HCT116 (cell line): Measurements from ENCODE around the gene MCL1. TPM values are rescaled to one million over a fixed set of nuclear protein-coding genes. Genes with fewer than 3 reads are reported as not detected.

Source experiments
- ATAC-seq: fragments of 200-7000 bp; cut with Tn5 transposase; 2 replicates; pipeline ENCODE4 v1.9.1; 2020; ENCODE audit warnings: mild to moderate bottlenecking, moderate library complexity
- BruUV-seq: library from RNA; stranded (reverse); fragments of 400-500 nt; replicated peaks from 2 replicates; lab custom pipeline; 2021; lab: Mats Ljungman, UMichigan
- CTCF ChIA-PET: fragments of 300-600 bp; sonication (Branson Sonifier 250); formaldehyde crosslinking; loops from one replicate; lab custom pipeline; 2021; ENCODE audit warnings: antibody characterized with exemption; lab: Charles Lee
- POLR2A ChIA-PET: fragments of 300-600, 350-600 bp; sonication (Branson Sonifier 250); formaldehyde crosslinking; loops from one replicate; lab custom pipeline; 2021; ENCODE audit warnings: antibody characterized with exemption; lab: Charles Lee
- RAD21 ChIA-PET, 2 experiments: fragments of 300-600 bp; sonication (Branson Sonifier 250); formaldehyde crosslinking; loops; one replicate each; lab custom pipeline; 2023; ENCODE audit warnings: low total read pairs in 2 of 2; ENCODE audit not compliant: uncharacterized antibody in 2 of 2, unreplicated experiment in 2 of 2, low non-redundant PET in 1 of 2; lab: Charles Lee
- DNase-seq: peaks from one replicate; pipeline ENCODE4 v3.0.0-alpha.2; 2010; ENCODE audit warnings: low read depth, low spot score
- H2AFZ ChIP-seq: fragments of 200-600 bp; shearing (Covaris generic), sonication (generic); 2 replicates; pipeline ENCODE4 v1.6.1; 2017; ENCODE audit warnings: low read depth, mixed run types, mixed read lengths, antibody characterized with exemption, low read length; ENCODE audit not compliant: poor library complexity, severe bottlenecking
- H3K27ac ChIP-seq: 2 replicates; pipeline ENCODE4 v1.5.1; 2012; ENCODE audit warnings: low read depth, low read length
- H3K27me3 ChIP-seq: fragments of 200-600 bp; sonication (generic); 2 replicates; pipeline ENCODE4 v1.6.1; 2016; ENCODE audit warnings: mixed run types, low read length, mixed read lengths; ENCODE audit not compliant: insufficient read depth
- H3K36me3 ChIP-seq, 2 experiments: fragments of 200-500 bp in 1 of 2; fragments of 200-600 bp in 1 of 2; sonication (Bioruptor generic) in 1 of 2; sonication (generic) in 1 of 2; 2 replicates each; pipeline versions ENCODE4 v1.5.1 to v1.6.1; 2014 to 2016; ENCODE audit warnings: low read length in 2 of 2, inconsistent platforms in 1 of 2, mixed read lengths in 1 of 2, mixed run types in 1 of 2; ENCODE audit not compliant: insufficient read depth in 2 of 2, control insufficient read depth in 1 of 2
- H3K4me1 ChIP-seq, 2 experiments: fragments of 200-600 bp in 1 of 2; sonication (generic) in 1 of 2; 2 replicates each; pipeline versions ENCODE4 v1.5.1 to v1.6.1; 2012 to 2017; ENCODE audit warnings: low read length in 2 of 2, inconsistent platforms in 1 of 2, mild to moderate bottlenecking in 1 of 2, mixed read lengths in 1 of 2, mixed run types in 1 of 2, moderate library complexity in 1 of 2; ENCODE audit not compliant: insufficient read depth in 2 of 2, control insufficient read depth in 1 of 2
- H3K4me2 ChIP-seq: fragments of 200-600 bp; sonication (generic); 2 replicates; pipeline ENCODE4 v1.6.1; 2017; ENCODE audit warnings: mixed run types, low read length, mixed read lengths
- H3K4me3 ChIP-seq, 2 experiments: fragments of 200-600 bp in 1 of 2; sonication (generic) in 1 of 2; replicated peaks in 1 of 2; 2 replicates each; pipeline ENCODE4 v1.5.1; 2011 to 2016; ENCODE audit warnings: low read length in 2 of 2, control low read depth in 1 of 2, low read depth in 1 of 2, mild to moderate bottlenecking in 1 of 2, mixed read lengths in 1 of 2, mixed run types in 1 of 2
- H3K79me2 ChIP-seq: fragments of 200-600 bp; sonication (generic); 2 replicates; pipeline ENCODE4 v1.6.1; 2017; ENCODE audit warnings: mild to moderate bottlenecking, mixed run types, low read length, moderate library complexity, mixed read lengths; ENCODE audit not compliant: insufficient read depth
- H3K9ac ChIP-seq: fragments of 200-600 bp; sonication (generic); 2 replicates; pipeline ENCODE4 v1.6.1; 2016; ENCODE audit warnings: low read length, mixed read lengths
- H3K9me2 ChIP-seq: fragments of 200-600 bp; sonication (generic), shearing (Covaris generic); 2 replicates; pipeline ENCODE4 v1.6.1; 2017; ENCODE audit warnings: mixed run types, mild to moderate bottlenecking, moderate library complexity; ENCODE audit not compliant: insufficient read depth
- H3K9me3 ChIP-seq, 2 experiments: fragments of 200-500 bp in 1 of 2; fragments of 200-600 bp in 1 of 2; sonication (Bioruptor generic) in 1 of 2; sonication (generic) in 1 of 2; 2 replicates each; pipeline ENCODE4 v1.6.1; 2014 to 2017; ENCODE audit warnings: low read length in 2 of 2, mixed read lengths in 2 of 2, inconsistent platforms in 1 of 2, low read depth in 1 of 2, mild to moderate bottlenecking in 1 of 2, mixed run types in 1 of 2, moderate library complexity in 1 of 2; ENCODE audit not compliant: control insufficient read depth in 1 of 2, insufficient read depth in 1 of 2
- H4K20me1 ChIP-seq: fragments of 200-600 bp; sonication (generic), shearing (Covaris generic); 2 replicates; pipeline ENCODE4 v1.6.1; 2017; ENCODE audit warnings: mixed run types, mild to moderate bottlenecking, moderate library complexity; ENCODE audit not compliant: insufficient read depth
- CBX3 ChIP-seq: IDR thresholded peaks from 2 replicates; pipeline ENCODE4 v1.6.1; 2012; ENCODE audit warnings: low read depth
- CEBPB ChIP-seq: IDR thresholded peaks from 2 replicates; pipeline ENCODE4 v1.6.1; 2012; ENCODE audit warnings: low read depth
- ELF1 ChIP-seq: IDR thresholded peaks from 2 replicates; pipeline ENCODE4 v1.6.1; 2012; ENCODE audit warnings: low read depth, borderline replicate concordance
- EZH2 ChIP-seq: fragments of 200-600 bp; sonication (generic); IDR thresholded peaks from 2 replicates; pipeline ENCODE4 v1.6.1; 2017; ENCODE audit warnings: antibody characterized with exemption, mixed run types
- EZH2phosphoT487 ChIP-seq: fragments of 200-600 bp; IDR thresholded peaks from 2 replicates; pipeline ENCODE4 v1.6.1; 2018; ENCODE audit warnings: antibody characterized with exemption, borderline replicate concordance
- REST ChIP-seq: IDR thresholded peaks from 2 replicates; pipeline ENCODE4 v1.6.1; 2012; ENCODE audit warnings: low read depth
- SP1 ChIP-seq: IDR thresholded peaks from 2 replicates; pipeline ENCODE4 v1.6.1; 2012; ENCODE audit warnings: low read depth
- SRF ChIP-seq: IDR thresholded peaks from 2 replicates; pipeline ENCODE4 v1.6.1; 2012; ENCODE audit warnings: low read depth
- YY1 ChIP-seq: IDR thresholded peaks from 2 replicates; pipeline ENCODE4 v1.6.1; 2011; ENCODE audit warnings: low read length, low read depth, moderate library complexity, mild to moderate bottlenecking; ENCODE audit not compliant: insufficient replicate concordance; ENCODE audit errors: extremely low read depth
- ZFX ChIP-seq: fragments of 450-650 bp; IDR thresholded peaks from 2 replicates; pipeline ENCODE4 v1.6.1; 2017
- ZNF274 ChIP-seq: fragments of 200-500 bp; sonication (Bioruptor generic); IDR thresholded peaks from 2 replicates; pipeline ENCODE4 v1.6.1; 2014; ENCODE audit warnings: mild to moderate bottlenecking, low read depth, low read length, inconsistent platforms
- intact Hi-C: fragments of 100-400 bp; cut with micrococcal nuclease; formaldehyde crosslinking; loops from 2 replicates; pipeline ENCODE4 v1.10.0; 2022
- total RNA-seq: library from RNA; stranded (reverse); gene quantifications from one replicate; pipeline ENCODE4 v1.2.1, GENCODE V29; 2021; ENCODE audit not compliant: unreplicated experiment
- TF ChIP-seq, protein P1 (sequence below), 3 experiments: fragments of 200-600 bp in 1 of 3; sonication (generic) in 1 of 3; IDR thresholded peaks in 2 of 3; conservative IDR thresholded peaks in 1 of 3; 2 replicates each; pipeline ENCODE4 v1.5.1; 2012 to 2017; ENCODE audit warnings: low read depth in 2 of 3, low read length in 2 of 3, antibody characterized with exemption in 1 of 3, borderline replicate concordance in 1 of 3, control low read depth in 1 of 3, mild to moderate bottlenecking in 1 of 3, mixed read lengths in 1 of 3, mixed run types in 1 of 3, moderate library complexity in 1 of 3; ENCODE audit not compliant: insufficient read depth in 1 of 3
- TF ChIP-seq, protein P2 (sequence below): IDR thresholded peaks from 2 replicates; pipeline ENCODE4 v1.6.1; 2012
- TF ChIP-seq, protein P3 (sequence below): IDR thresholded peaks from 2 replicates; pipeline ENCODE4 v1.6.1; 2012

MCL1 gene
- total RNA-seq, 1 experiment from 2014 or later: 146 TPM

GRCh38 chr1:150567341-150567716 lies 12.1 kb downstream of the MCL1 start:
- H2AFZ ChIP-seq: no peak overlapping the region
- no peaks in the 10 kb centered on the region for H4K20me1 ChIP-seq
- TF ChIP-seq SP1 (no peak), YY1 (no peak), REST (no peak), EZH2 (no peak), ELF1 (no peak), ZFX (no peak), EZH2phosphoT487 (no peak), ZNF274 (no peak), CEBPB (no peak), SRF (no peak), CBX3 (no peak)
- TF ChIP-seq, protein P1, sequence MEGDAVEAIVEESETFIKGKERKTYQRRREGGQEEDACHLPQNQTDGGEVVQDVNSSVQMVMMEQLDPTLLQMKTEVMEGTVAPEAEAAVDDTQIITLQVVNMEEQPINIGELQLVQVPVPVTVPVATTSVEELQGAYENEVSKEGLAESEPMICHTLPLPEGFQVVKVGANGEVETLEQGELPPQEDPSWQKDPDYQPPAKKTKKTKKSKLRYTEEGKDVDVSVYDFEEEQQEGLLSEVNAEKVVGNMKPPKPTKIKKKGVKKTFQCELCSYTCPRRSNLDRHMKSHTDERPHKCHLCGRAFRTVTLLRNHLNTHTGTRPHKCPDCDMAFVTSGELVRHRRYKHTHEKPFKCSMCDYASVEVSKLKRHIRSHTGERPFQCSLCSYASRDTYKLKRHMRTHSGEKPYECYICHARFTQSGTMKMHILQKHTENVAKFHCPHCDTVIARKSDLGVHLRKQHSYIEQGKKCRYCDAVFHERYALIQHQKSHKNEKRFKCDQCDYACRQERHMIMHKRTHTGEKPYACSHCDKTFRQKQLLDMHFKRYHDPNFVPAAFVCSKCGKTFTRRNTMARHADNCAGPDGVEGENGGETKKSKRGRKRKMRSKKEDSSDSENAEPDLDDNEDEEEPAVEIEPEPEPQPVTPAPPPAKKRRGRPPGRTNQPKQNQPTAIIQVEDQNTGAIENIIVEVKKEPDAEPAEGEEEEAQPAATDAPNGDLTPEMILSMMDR (IDR thresholded peaks at IDR 0.05 in 2 of 3, conservative IDR thresholded peaks at IDR 0.05 in 1 of 3; ENCODE audit: borderline replicate concordance in 1 of 3, insufficient read depth in 1 of 3, low read depth in 2 of 3, low read length in 2 of 3): no peak
- TF ChIP-seq, protein P2, sequence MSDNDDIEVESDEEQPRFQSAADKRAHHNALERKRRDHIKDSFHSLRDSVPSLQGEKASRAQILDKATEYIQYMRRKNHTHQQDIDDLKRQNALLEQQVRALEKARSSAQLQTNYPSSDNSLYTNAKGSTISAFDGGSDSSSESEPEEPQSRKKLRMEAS: no peak
- TF ChIP-seq, protein P3, sequence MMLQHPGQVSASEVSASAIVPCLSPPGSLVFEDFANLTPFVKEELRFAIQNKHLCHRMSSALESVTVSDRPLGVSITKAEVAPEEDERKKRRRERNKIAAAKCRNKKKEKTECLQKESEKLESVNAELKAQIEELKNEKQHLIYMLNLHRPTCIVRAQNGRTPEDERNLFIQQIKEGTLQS: no peak
- H3K9me2 ChIP-seq: no peaks in the 10 kb centered on the region
- intact Hi-C loops: loop anchor here (10.0 kb wide), 1 partner anchor 127 kb away; the partner anchor contains the start of gene GOLPH3L
- BruUV-seq: no TSS peak
- H3K79me2 ChIP-seq: peaks cover 38% of the 10 kb centered on the region
- H3K9ac ChIP-seq: no peak overlapping the region
- H3K9me3 ChIP-seq: no peaks in the 10 kb centered on the region
- CTCF ChIA-PET: no interaction called here
- DNase-seq (no peak), ATAC-seq (no peak)
- no peak overlapping the region for H3K27ac ChIP-seq
- no peak overlapping the region for H3K4me3 ChIP-seq
- POLR2A ChIA-PET: interaction anchor here (2.0 kb wide), 1 partner anchor 12 kb away, joined by 14 read pairs; the partner anchor contains the start of gene MCL1
- no peak overlapping the region for H3K4me2 ChIP-seq
- peaks cover 0 to 3% of the 10 kb centered on the region in 2 experiments; a peak in 1 of 4 replicates for H3K36me3 ChIP-seq
- peaks cover 60 to 70% of the 10 kb centered on the region in 2 experiments for H3K4me1 ChIP-seq
- RAD21 ChIA-PET: no interaction called here
- H3K27me3 ChIP-seq: no peaks in the 10 kb centered on the region
